ENCODE results near the gene ABHD14A.

GRCh38 chr3:51980253-51980652, 5.4 kb downstream of the ABHD14A start:
- no peak for TF ChIP-seq CEBPB (IDR thresholded peaks at IDR 0.05)
- no peak for TF ChIP-seq YY1 (IDR thresholded peaks at IDR 0.05; ENCODE audit: low read depth)
- TF ChIP-seq USF1 (IDR thresholded peaks at IDR 0.05) = no peak
- TF ChIP-seq TAF1 (IDR thresholded peaks at IDR 0.05; ENCODE audit: low read depth) = no peak
- TF ChIP-seq EGR1 (IDR thresholded peaks at IDR 0.05) = no peak
- TF ChIP-seq MAX (IDR thresholded peaks at IDR 0.05) = no peak
- no peak for TF ChIP-seq REST (IDR thresholded peaks at IDR 0.05; ENCODE audit: low read depth)
- TF ChIP-seq RAD21 (IDR thresholded peaks at IDR 0.05; ENCODE audit: low read depth) = no peak
- no peak for TF ChIP-seq CREB1 (IDR thresholded peaks at IDR 0.05; ENCODE audit: low read depth)
- TF ChIP-seq FOXM1 (IDR thresholded peaks at IDR 0.05; ENCODE audit: borderline replicate concordance, low read depth) = no peak
